Hepatocyte (in vitro differentiated cells): ENCODE results near the gene MS4A2.

Source experiments
- EZH2 ChIP-seq: fragments of 200-600 bp; sonication (generic); IDR thresholded peaks from 2 replicates; pipeline ENCODE4 v1.6.1; 2016; ENCODE audit warnings: antibody characterized with exemption, mild to moderate bottlenecking, borderline replicate concordance
- EZH2phosphoT487 ChIP-seq: fragments of 200-600 bp; sonication (generic); IDR thresholded peaks from one replicate; pipeline ENCODE4 v1.6.1; 2018; ENCODE audit warnings: antibody characterized with exemption, mild to moderate bottlenecking, low read depth, moderate library complexity; ENCODE audit not compliant: unreplicated experiment, severe bottlenecking
- TF ChIP-seq, protein P1 (sequence below): fragments of 200-600 bp; sonication (generic); IDR thresholded peaks from 2 replicates; pipeline ENCODE4 v1.5.1; 2016; ENCODE audit warnings: antibody characterized with exemption, mild to moderate bottlenecking; ENCODE audit not compliant: poor library complexity

DNA sequence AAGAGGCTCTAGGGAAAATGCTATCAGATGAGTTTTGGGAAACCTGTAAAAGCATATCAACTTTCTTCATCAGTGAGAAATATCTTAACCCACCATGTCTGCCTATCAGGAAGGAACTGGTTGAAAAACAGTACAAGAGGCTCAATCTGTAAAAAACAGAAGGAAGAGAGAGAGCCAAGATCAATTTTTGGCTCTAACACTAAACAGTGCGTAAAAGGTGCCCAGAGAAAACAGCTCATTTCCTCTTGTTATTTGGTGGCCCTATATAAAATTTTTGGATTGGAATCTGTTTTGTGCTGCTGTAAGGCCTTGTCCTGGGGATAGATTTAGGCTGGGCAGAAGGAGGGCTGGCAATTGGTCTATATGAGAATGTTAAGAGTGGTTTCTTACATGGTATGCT lies 12.1 kb downstream of the MS4A2 start:
- TF ChIP-seq, protein P1, sequence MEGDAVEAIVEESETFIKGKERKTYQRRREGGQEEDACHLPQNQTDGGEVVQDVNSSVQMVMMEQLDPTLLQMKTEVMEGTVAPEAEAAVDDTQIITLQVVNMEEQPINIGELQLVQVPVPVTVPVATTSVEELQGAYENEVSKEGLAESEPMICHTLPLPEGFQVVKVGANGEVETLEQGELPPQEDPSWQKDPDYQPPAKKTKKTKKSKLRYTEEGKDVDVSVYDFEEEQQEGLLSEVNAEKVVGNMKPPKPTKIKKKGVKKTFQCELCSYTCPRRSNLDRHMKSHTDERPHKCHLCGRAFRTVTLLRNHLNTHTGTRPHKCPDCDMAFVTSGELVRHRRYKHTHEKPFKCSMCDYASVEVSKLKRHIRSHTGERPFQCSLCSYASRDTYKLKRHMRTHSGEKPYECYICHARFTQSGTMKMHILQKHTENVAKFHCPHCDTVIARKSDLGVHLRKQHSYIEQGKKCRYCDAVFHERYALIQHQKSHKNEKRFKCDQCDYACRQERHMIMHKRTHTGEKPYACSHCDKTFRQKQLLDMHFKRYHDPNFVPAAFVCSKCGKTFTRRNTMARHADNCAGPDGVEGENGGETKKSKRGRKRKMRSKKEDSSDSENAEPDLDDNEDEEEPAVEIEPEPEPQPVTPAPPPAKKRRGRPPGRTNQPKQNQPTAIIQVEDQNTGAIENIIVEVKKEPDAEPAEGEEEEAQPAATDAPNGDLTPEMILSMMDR, result no peak
- TF ChIP-seq EZH2 (no peak), EZH2phosphoT487 (no peak)
